GM12891 (cell line): Measurements from ENCODE around the gene PDZD7.
A peak's percentile ranks its signal among the peaks of the same experiment; 100 is the strongest.

Source experiments
- DNase-seq: peaks from one replicate; pipeline ENCODE4 v3.0.0; 2011; ENCODE audit warnings: low spot score; ENCODE audit not compliant: insufficient read length
- FAIRE-seq: peaks from 2 replicates; lab custom pipeline; 2011; peaks lifted over from hg19 to GRCh38; lab: Jason Lieb, UNC
- PAX5 ChIP-seq: IDR thresholded peaks from 2 replicates; pipeline ENCODE4 v1.6.1; 2011; ENCODE audit warnings: low read length, moderate library complexity, mild to moderate bottlenecking; ENCODE audit not compliant: insufficient read depth, severe bottlenecking
- POLR2A ChIP-seq: IDR thresholded peaks from 2 replicates; pipeline ENCODE4 v1.6.1; 2011; ENCODE audit warnings: low read depth, low read length, control low read depth
- POLR2AphosphoS5 ChIP-seq: IDR thresholded peaks from 2 replicates; pipeline ENCODE4 v1.6.1; 2011; ENCODE audit warnings: low read depth, low read length, control low read depth
- POU2F2 ChIP-seq: IDR thresholded peaks from 2 replicates; pipeline ENCODE4 v1.6.1; 2011; ENCODE audit warnings: low read depth, mild to moderate bottlenecking, control low read depth, low read length, moderate library complexity
- SPI1 ChIP-seq: IDR thresholded peaks from 2 replicates; pipeline ENCODE4 v1.6.1; 2011; ENCODE audit warnings: low read depth, low read length, control low read depth
- TAF1 ChIP-seq: IDR thresholded peaks from 2 replicates; pipeline ENCODE4 v1.6.1; 2011; ENCODE audit warnings: low read depth, low read length, control low read depth

Gene PDZD7

DNA sequence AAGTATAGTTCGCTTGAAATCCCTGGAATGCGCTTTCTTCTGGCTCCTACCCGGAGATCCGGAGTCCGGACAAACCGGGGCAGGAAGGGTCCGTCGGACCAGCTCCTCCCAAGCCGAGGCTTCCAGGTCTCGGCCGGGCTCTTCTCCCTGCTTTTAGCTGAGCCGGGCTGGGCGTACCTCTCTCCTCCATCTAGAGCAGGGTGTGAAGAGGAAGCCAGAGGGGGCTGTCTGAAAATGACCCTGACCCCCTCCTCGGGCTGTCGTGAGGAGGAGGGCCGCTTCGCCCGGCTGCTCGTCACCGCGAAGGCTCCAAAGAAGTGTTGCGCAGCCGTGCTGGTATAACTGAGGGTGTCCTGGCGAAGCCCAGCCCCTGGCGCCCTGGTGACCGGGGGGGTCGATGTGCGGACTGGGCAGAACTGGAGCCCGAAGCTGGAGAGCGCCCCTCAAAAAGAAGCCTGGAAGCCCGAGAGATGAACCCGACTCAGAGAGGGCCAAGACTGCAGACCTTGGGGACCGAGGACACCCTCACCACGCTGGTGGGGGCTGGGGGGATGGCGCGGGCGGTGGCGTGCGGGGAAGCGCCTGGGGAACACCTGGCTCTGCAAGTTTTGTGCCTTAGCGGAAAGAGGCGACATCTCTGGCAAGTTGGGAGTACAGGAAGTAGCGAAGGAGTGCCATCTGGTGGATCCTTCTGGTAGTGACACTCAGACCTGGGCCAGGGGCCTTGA lies 36.6 kb upstream of the PDZD7 start:
- FAIRE-seq (peak; percentile 79), DNase-seq (peak; percentile 72)
- no peak for TF ChIP-seq POLR2AphosphoS5

DNA sequence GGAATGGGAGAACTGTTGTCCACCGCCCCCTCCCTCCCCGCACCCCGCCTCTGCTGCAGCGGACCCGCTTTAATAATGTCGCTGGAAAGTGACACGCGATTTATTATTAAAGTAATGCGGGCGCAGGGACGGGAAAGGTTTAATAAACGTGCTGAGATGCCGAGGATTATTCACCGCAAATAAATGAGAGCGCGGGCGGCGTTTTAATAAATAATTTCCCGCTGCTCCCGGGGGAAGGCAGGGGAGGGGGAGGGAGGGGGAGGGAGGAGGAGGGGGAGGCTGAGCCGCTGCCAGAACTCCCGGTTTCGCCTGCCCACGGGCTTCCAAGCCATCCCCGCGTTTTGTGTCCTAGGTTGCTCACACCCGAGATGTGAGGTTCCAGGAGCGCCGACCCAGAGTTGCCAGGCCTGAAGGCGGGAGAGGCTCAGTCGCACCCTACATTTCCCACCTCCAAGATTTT lies 36.0 kb upstream of the PDZD7 start:
- FAIRE-seq = no peak
- DNase-seq = no peak
- TF ChIP-seq TAF1 (no peak), SPI1 (no peak), PAX5 (no peak), POU2F2 (no peak), POLR2A (no peak), POLR2AphosphoS5 (no peak)

DNA sequence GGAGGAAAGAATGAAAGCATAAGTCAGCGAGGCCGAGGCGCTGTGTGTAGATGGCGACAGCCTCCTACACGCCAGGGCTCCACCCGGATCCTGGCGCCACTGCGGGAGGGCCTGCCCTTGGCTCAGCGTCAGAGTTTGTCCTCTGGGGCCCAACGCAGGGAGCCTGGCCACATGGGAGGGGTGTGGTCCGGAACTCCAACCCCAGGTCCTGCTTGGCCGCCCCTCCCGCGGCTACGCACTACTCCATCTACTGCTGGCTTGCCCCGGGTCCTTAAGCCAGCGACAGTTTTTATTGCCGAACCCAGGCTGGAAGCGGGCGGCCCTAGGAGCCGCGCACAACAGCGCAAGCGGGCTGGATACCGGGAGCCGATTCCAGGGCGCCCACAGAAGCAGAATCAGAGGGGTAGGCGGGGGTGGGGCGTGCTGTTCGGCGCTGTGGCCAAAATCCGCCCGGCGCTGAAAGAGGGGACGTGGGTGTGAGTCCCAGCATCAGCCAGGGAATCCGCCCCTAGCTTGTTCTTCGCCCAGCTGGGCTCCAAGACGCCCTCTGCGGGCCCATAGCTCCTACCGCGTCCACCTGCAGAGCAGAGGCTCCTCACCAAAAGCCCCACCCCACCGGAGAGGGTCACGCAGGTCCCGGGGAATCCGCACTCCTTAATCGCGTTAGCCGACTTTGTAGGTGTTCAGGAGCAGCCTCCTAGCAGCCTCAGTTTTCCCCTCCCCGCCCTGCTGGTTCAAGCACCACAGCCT lies 35.4 kb upstream of the PDZD7 start:
- DNase-seq = peak; percentile 61
- FAIRE-seq = peak; percentile 43
- TF ChIP-seq PAX5 (no peak), POLR2AphosphoS5 (no peak), SPI1 (no peak), POLR2A (no peak), TAF1 (no peak), POU2F2 (no peak)

DNA sequence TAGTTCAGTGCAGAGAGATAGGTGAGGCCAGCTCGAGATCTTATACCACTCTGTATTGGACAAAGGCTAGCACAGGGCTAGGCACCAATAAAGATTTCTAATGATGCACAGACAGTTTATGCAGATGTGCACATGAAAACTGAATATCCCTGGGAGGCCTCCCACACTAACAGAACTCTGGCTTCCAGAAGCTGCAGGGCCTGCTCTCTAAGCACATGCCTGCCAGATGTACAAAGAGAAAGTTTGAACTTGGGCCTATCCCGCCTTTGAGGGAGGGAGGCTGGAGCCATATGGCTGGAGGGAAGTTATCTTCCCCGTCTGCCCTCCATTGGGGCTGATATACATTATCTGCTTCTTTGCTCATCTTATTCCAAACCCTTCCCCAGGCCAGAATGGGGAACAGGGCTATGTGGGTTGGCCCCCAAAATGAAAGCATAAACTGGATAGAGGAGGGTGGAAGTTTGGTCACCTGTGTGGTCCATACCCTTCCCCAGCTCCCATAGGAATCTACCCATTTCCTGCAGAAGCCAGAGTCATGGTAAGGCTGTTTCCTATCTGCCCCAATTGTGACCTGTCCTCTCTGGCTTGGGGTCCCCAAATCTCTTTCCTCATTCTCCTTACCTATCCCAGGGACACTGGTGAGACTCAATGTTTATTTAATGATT lies 34.7 kb upstream of the PDZD7 start:
- TF ChIP-seq POLR2A (no peak), POU2F2 (no peak), TAF1 (no peak), POLR2AphosphoS5 (no peak), PAX5 (no peak), SPI1 (no peak)
- FAIRE-seq = no peak
- no peak for DNase-seq

DNA sequence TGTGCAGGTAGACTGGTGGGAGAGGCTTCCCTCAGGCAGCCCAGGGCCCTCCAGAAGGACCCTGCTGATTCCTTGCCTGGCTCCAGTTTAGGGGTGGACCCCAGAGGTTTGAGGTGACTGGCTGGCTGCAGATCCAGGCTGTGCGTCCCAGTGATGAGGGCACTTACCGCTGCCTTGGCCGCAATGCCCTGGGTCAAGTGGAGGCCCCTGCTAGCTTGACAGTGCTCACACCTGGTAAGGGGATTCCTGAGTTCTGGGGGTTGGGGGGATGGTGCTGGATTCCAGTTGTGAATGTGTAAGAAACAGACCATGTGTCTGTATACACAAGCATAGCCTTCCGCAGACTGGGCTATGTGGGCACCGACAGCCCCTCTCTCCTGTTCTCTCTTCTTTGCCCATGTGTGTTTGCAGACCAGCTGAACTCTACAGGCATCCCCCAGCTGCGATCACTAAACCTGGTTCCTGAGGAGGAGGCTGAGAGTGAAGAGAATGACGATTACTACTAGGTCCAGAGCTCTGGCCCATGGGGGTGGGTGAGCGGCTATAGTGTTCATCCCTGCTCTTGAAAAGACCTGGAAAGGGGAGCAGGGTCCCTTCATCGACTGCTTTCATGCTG lies 33.6 kb upstream of the PDZD7 start:
- FAIRE-seq (no peak), DNase-seq (no peak)
- TF ChIP-seq POLR2A (no peak), TAF1 (no peak), POU2F2 (no peak), SPI1 (no peak), PAX5 (no peak), POLR2AphosphoS5 (no peak)

DNA sequence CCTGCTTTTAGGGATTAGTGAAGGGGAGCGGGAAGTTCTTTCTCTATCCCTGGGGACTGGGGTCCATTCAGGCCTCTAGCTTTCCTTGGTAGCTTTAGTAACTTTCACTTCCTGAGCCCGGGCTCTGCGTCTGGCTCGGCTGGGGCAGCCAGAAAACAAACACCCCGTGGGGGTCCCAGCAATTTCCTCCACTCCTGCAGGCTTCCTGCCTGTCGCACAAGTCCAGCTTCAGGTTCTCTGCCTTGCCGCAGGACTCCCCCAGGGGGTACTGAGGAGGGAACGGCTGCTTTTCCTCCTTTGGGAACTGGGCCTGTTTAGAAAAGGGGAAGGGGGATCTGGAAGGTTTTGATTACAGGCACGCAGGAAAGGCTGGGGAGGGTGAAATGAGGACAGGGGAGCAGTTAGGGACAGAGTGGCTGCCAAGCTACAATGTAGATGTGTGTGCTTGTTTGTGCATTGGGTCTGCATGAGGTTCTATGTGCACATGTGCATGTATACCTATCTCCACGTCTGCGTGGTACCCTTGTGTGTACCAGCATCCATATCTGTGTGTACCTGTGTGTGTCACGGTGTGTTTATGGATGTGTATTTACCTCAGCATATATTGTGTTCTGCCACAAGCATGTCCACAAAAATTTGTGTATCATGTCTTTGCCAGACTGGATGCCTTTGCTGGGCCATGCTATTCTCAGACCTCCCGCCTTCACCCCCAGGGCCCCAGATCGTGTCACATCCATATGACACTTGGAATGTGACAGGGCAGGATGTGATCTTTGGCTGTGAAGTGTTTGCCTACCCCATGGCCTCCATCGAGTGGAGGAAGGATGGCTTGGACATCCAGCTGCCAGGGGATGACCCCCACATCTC lies 32.9 kb upstream of the PDZD7 start:
- FAIRE-seq = no peak

DNA sequence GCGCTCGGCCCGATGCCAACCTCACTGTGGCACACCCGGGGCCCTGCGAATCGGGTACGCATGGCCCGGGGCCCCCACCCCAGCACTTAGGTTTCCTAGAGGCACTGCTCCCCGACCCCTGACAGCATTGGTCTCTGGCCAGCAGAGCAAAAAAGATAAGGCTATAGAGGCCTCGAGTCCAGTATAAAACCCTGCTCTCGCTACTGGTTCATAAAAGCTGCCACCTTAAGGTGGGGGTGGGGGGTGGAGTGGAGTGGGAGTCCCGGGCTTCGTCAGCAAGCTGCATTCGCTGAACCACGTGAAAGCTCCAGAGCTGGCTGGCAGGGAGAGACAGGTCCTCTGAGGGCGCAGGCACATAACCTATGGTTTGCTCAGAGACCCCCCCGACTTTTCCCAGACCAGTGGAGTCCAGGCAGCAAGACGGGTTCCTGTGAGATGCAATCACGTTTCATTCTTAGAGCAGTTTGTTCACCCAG lies 32.2 kb upstream of the PDZD7 start:
- FAIRE-seq = no peak
- no peak for DNase-seq
- TF ChIP-seq SPI1 (no peak), PAX5 (no peak), POLR2AphosphoS5 (no peak), POLR2A (no peak), POU2F2 (no peak), TAF1 (no peak)

More for the DNA sequence above, 32.9 kb upstream of the PDZD7 start:
- TF ChIP-seq POLR2AphosphoS5 (no peak), TAF1 (no peak), POLR2A (no peak), SPI1 (no peak), POU2F2 (no peak), PAX5 (no peak)
- no peak for DNase-seq
